IMR-90 (cell line): ENCODE measurements around the gene SRPX2. TPM values are rescaled to one million over a fixed set of nuclear protein-coding genes. Genes with fewer than 3 reads are reported as not detected.

Source experiments
- ATAC-seq: fragments of 200-7000 bp; cut with Tn5 transposase; 2 replicates; pipeline ENCODE4 v1.9.1; 2020; ENCODE audit warnings: low read depth, mild to moderate bottlenecking, moderate library complexity
- BruUV-seq: library from RNA; stranded (reverse); fragments of 400-500 nt; replicated peaks from 2 replicates; lab custom pipeline; 2021; lab: Mats Ljungman, UMichigan
- CTCF ChIA-PET: fragments of 300-600 bp; formaldehyde crosslinking; extraction: SDS; loops from one replicate; lab custom pipeline; 2021; ENCODE audit warnings: antibody characterized with exemption; lab: Yijun Ruan, JAX
- POLR2A ChIA-PET: fragments of 300-600 bp; sonication (Branson Sonifier 250); formaldehyde crosslinking; loops from one replicate; lab custom pipeline; 2022; ENCODE audit warnings: antibody characterized with exemption; ENCODE audit not compliant: unreplicated experiment; lab: Charles Lee
- DNase-seq: peaks from one replicate; pipeline ENCODE4 v3.0.0; 2013
- H2AFZ ChIP-seq: replicated peaks from 2 replicates; pipeline ENCODE3; 2013; ENCODE audit warnings: low read length, mild to moderate bottlenecking; ENCODE audit not compliant: poor library complexity
- H2AK5ac ChIP-seq: 2 replicates; pipeline ENCODE4 v1.6.1; 2013; ENCODE audit warnings: low read depth, low read length, inconsistent platforms
- H2AK9ac ChIP-seq: replicated peaks from 2 replicates; pipeline ENCODE3; 2013; ENCODE audit warnings: mild to moderate bottlenecking, low read depth, low read length, moderate library complexity; ENCODE audit not compliant: poor library complexity
- H2BK120ac ChIP-seq: 2 replicates; pipeline ENCODE4 v1.6.1; 2013; ENCODE audit warnings: low read depth, low read length, inconsistent platforms
- H2BK15ac ChIP-seq: 3 replicates; pipeline ENCODE4 v1.6.1; 2013; ENCODE audit warnings: low read depth, low read length, inconsistent platforms
- H2BK20ac ChIP-seq: 2 replicates; pipeline ENCODE4 v1.6.1; 2013; ENCODE audit warnings: low read depth, mild to moderate bottlenecking, inconsistent platforms, low read length, moderate library complexity
- H2BK5ac ChIP-seq: 2 replicates; pipeline ENCODE4 v1.6.1; 2013; ENCODE audit warnings: mild to moderate bottlenecking, low read depth, low read length, inconsistent platforms; ENCODE audit not compliant: poor library complexity, severe bottlenecking
- H3K14ac ChIP-seq: replicated peaks from 2 replicates; pipeline ENCODE4 v1.6.1; 2013; ENCODE audit warnings: low read depth, low read length, inconsistent platforms
- H3K18ac ChIP-seq: 2 replicates; pipeline ENCODE4 v1.6.1; 2013; ENCODE audit warnings: low read depth, low read length, control low read depth
- H3K23ac ChIP-seq: 2 replicates; pipeline ENCODE4 v1.6.1; 2013; ENCODE audit warnings: low read depth, low read length, inconsistent platforms
- H3K27ac ChIP-seq: 2 replicates; pipeline ENCODE4 v1.5.1; 2013; ENCODE audit warnings: mild to moderate bottlenecking, control low read depth, low read length; ENCODE audit not compliant: insufficient read depth
- H3K27me3 ChIP-seq: 2 replicates; pipeline ENCODE4 v1.6.1; 2013; ENCODE audit warnings: low read length; ENCODE audit not compliant: control insufficient read depth, insufficient read depth
- H3K36me3 ChIP-seq: 2 replicates; pipeline ENCODE4 v1.6.1; 2013; ENCODE audit warnings: low read length, mixed read lengths; ENCODE audit not compliant: control insufficient read depth, insufficient read depth
- H3K4ac ChIP-seq: 2 replicates; pipeline ENCODE4 v1.6.1; 2013; ENCODE audit warnings: low read depth, low read length, inconsistent platforms
- H3K4me1 ChIP-seq: 2 replicates; pipeline ENCODE4 v1.6.1; 2013; ENCODE audit warnings: low read length, mixed read lengths; ENCODE audit not compliant: control insufficient read depth, insufficient read depth
- H3K4me2 ChIP-seq: 2 replicates; pipeline ENCODE4 v1.6.1; 2013; ENCODE audit warnings: low read depth, mild to moderate bottlenecking, control low read depth, low read length, moderate library complexity
- H3K4me3 ChIP-seq: 2 replicates; pipeline ENCODE4 v1.5.1; 2013; ENCODE audit warnings: low read depth, mild to moderate bottlenecking, control low read depth, low read length, moderate library complexity; ENCODE audit not compliant: insufficient read depth
- H3K56ac ChIP-seq: 2 replicates; pipeline ENCODE4 v1.6.1; 2013; ENCODE audit warnings: low read length, inconsistent platforms; ENCODE audit not compliant: insufficient read depth; ENCODE audit errors: extremely low read depth
- H3K79me1 ChIP-seq, 2 experiments: 2 replicates each; pipeline ENCODE4 v1.6.1; 2013; ENCODE audit warnings: low read length in 2 of 2, inconsistent platforms in 1 of 2, low read depth in 1 of 2
- H3K9ac ChIP-seq: 2 replicates; pipeline ENCODE4 v1.6.1; 2013; ENCODE audit warnings: low read depth, low read length, control low read depth
- H3K9me1 ChIP-seq: 2 replicates; pipeline ENCODE4 v1.6.1; 2013; ENCODE audit warnings: low read length, inconsistent platforms; ENCODE audit not compliant: insufficient read depth
- H3K9me3 ChIP-seq: 2 replicates; pipeline ENCODE4 v1.6.1; 2013; ENCODE audit warnings: low read length; ENCODE audit not compliant: control insufficient read depth, insufficient read depth
- H4K20me1 ChIP-seq: 2 replicates; pipeline ENCODE4 v1.6.1; 2013; ENCODE audit warnings: low read length, inconsistent platforms; ENCODE audit not compliant: insufficient read depth
- H4K5ac ChIP-seq: 2 replicates; pipeline ENCODE4 v1.6.1; 2013; ENCODE audit warnings: mild to moderate bottlenecking, low read depth, low read length, control low read depth
- H4K8ac ChIP-seq, 2 experiments: 2 replicates each; pipeline ENCODE4 v1.6.1; 2013; ENCODE audit warnings: low read depth in 2 of 2, low read length in 2 of 2, control low read depth in 1 of 2, inconsistent platforms in 1 of 2
- H4K91ac ChIP-seq: 2 replicates; pipeline ENCODE4 v1.6.1; 2013; ENCODE audit warnings: low read depth, low read length, inconsistent platforms; ENCODE audit not compliant: insufficient read depth
- BHLHE40 ChIP-seq: fragments of 150-350 bp; IDR thresholded peaks from 2 replicates; pipeline ENCODE4 v1.6.1; 2016; ENCODE audit warnings: mild to moderate bottlenecking, low read depth, low read length
- CEBPB ChIP-seq: IDR thresholded peaks from 2 replicates; pipeline ENCODE4 v1.6.1; 2012; ENCODE audit warnings: low read depth, low read length, improper control_type of control experiment
- ELK1 ChIP-seq: fragments of 150-350 bp; IDR thresholded peaks from 2 replicates; pipeline ENCODE4 v1.6.1; 2016; ENCODE audit warnings: low read depth, mild to moderate bottlenecking, low read length, moderate library complexity, borderline replicate concordance
- MXI1 ChIP-seq: IDR thresholded peaks from 2 replicates; pipeline ENCODE4 v1.6.1; 2012; ENCODE audit warnings: low read depth, mild to moderate bottlenecking, low read length, moderate library complexity, borderline replicate concordance
- RAD21 ChIP-seq: IDR thresholded peaks from 2 replicates; pipeline ENCODE4 v1.6.1; 2012; ENCODE audit warnings: low read length, improper control_type of control experiment
- RFX5 ChIP-seq: IDR thresholded peaks from 2 replicates; pipeline ENCODE4 v1.8.0; 2012; ENCODE audit warnings: low read depth, mild to moderate bottlenecking, low read length, moderate library complexity
- SMC3 ChIP-seq: fragments of 150-350 bp; IDR thresholded peaks from 2 replicates; pipeline ENCODE4 v1.6.1; 2016; ENCODE audit warnings: low read depth, mild to moderate bottlenecking, antibody characterized with exemption, low read length, moderate library complexity
- USF2 ChIP-seq: fragments of 150-350 bp; IDR thresholded peaks from 2 replicates; pipeline ENCODE4 v1.6.1; 2017; ENCODE audit warnings: mild to moderate bottlenecking, antibody characterized with exemption, low read length, low read depth
- WGBS, 2 experiments: methylation state at CpG; one replicate each; pipeline versions ENCODE4 v1.1.5 to v1.1.7; 2013; ENCODE audit warnings: missing lambda C conversion rate in 2 of 2; ENCODE audit not compliant: insufficient read length in 1 of 2; ENCODE audit errors: extremely low coverage in 2 of 2; 5-methylcytosine and 5-hydroxymethylcytosine counted together
- dilution Hi-C: fragments of 300-500 bp; cut with HindIII; formaldehyde crosslinking; loops from one replicate; pipeline ENCODE4 v1.14.3; 2018; ENCODE audit warnings: low sequenced_read_pairs; ENCODE audit not compliant: unreplicated experiment
- in situ Hi-C: fragments of 300-500 bp; cut with MboI; formaldehyde crosslinking; loops from 3 replicates; pipeline ENCODE4 v1.14.3; 2019; ENCODE audit warnings: low sequenced_read_pairs, inconsistent platforms, mixed read lengths
- intact Hi-C: fragments of 100-400 bp; cut with micrococcal nuclease; formaldehyde crosslinking; loops from 2 replicates; pipeline ENCODE4 v1.10.0; 2022
- polyA plus RNA-seq, 3 experiments: library from polyadenylated mRNA; depleted of rRNA; stranded (reverse); fragments of >200 nt; gene quantifications; 2 replicates each; pipeline ENCODE4 v1.2.3, GENCODE V29; 2012; ENCODE audit warnings: low replicate concordance in 1 of 3
- total RNA-seq: library from RNA; depleted of rRNA; stranded (reverse); fragments of >200 nt; gene quantifications from 2 replicates; pipeline ENCODE4 v1.2.3, GENCODE V29; 2012

SRPX2 gene
- total and polyA plus RNA-seq, 2 of the 4 experiments (the other 2 are of a cell fraction) = 20.6 to 43.1 TPM

GRCh38 chrX:100650841-100651240 is 6.8 kb downstream of the SRPX2 start:
- Histone ChIP-seq H2BK15ac (0 out of 3 replicates have a peak overlapping the region, but pooled peaks have one; percentile 83), H3K79me1 (no peaks in the 10 kb centered on the region; a peak in 1 of 4 replicates), H3K23ac (no peak overlapping the region), H3K4ac (peak overlapping the region; percentile 90), H3K4me3 (no peak overlapping the region), H4K20me1 (no peaks in the 10 kb centered on the region), H3K36me3 (0 out of 2 replicates have a peak, but pooled peaks cover 1% of the 10 kb centered on the region), H2AK9ac (peak overlapping the region; percentile 8), H3K9me3 (no peaks in the 10 kb centered on the region), H2BK120ac (no peak overlapping the region; the same call in 1 of the 2 replicates), H3K4me1 (peaks cover 19% of the 10 kb centered on the region), H4K8ac (peak overlapping the region; percentile 57 to 89; a peak in 3 of 4 replicates), H3K4me2 (no peak overlapping the region), H3K56ac (no peak overlapping the region), H3K27me3 (no peaks in the 10 kb centered on the region), H3K9me1 (peaks cover 4% of the 10 kb centered on the region), H3K27ac (peak overlapping the region; percentile 96; the same call in 1 of the 2 replicates), H3K14ac (0 out of 2 replicates have a peak overlapping the region, but pooled peaks have one; percentile 14), H2BK5ac (peak overlapping the region; percentile 93), H3K9ac (no peak overlapping the region), H2AFZ (no peak overlapping the region), H2BK20ac (no peak overlapping the region), H4K5ac (peak overlapping the region; percentile 87; the same call in 1 of the 2 replicates), H4K91ac (no peak overlapping the region), H3K18ac (peak overlapping the region; percentile 41; the same call in 1 of the 2 replicates), H2AK5ac (peak overlapping the region; percentile 45; the same call in 1 of the 2 replicates)
- intact Hi-C loops = no loop called here
- DNase-seq (no peak), ATAC-seq (no peak)
- no peak for TF ChIP-seq USF2
- no peak for TF ChIP-seq MXI1
- TF ChIP-seq RAD21 = no peak
- TF ChIP-seq BHLHE40 = no peak
- TF ChIP-seq SMC3 = no peak
- no peak for TF ChIP-seq CEBPB
- no peak for TF ChIP-seq ELK1
- no peak for TF ChIP-seq RFX5
- WGBS, 2 experiments = no CpG with 5 or more reads among the region's 1 CpG
- ChIA-PET POLR2A (no interaction called here), CTCF (no interaction called here)
- in situ Hi-C loops = no loop called here
- dilution Hi-C loops = no loop called here
- BruUV-seq = no TSS peak
